Measurements from ENCODE around the gene RBP3. TPM values are rescaled to one million over a fixed set of nuclear protein-coding genes. Genes with fewer than 3 reads are reported as not detected.

Gene RBP3
- total and polyA plus RNA-seq, 2 donors (not counting 3 experiments of a cell fraction or from before 2014, with no cell fraction given) = not detected

- FAIRE-seq = no peak
- dilution Hi-C loops (cut with MboI; ENCODE audit: extremely low pct_ligation_motif_present, low sequenced_read_pairs) (no loop called here), intact Hi-C loops (cut with micrococcal nuclease) (no loop called here)
- no peaks in the 10 kb centered on the region for H3K9me3 ChIP-seq (replicated peaks; ENCODE audit: control insufficient read depth, insufficient read depth, low read length)
- H3K27me3 ChIP-seq (ENCODE audit: control insufficient read depth in 2 of 2, insufficient read depth in 2 of 2, low read length in 2 of 2) = peaks cover 0 to 4% of the 10 kb centered on the region in 2 experiments
- no peaks in the 10 kb centered on the region for H3K79me2 ChIP-seq (ENCODE audit: control insufficient read depth, insufficient read depth, low read length)
- ChIA-PET POLR2A (no interaction called here), CTCF (interaction anchor here (1.4 kb wide), 1 partner anchor 285 kb away, joined by 3 read pairs; no protein-coding TSS in a partner anchor)
- H4K20me1 ChIP-seq (replicated peaks; ENCODE audit: control insufficient read depth, extremely low read depth, insufficient read depth, low read length) = no peaks in the 10 kb centered on the region
- H3K36me3 ChIP-seq (ENCODE audit: control insufficient read depth in 2 of 2, extremely low read depth in 1 of 2, insufficient read depth in 2 of 2, low read length in 2 of 2) = no peaks in the 10 kb centered on the region
- no peak overlapping the region for H3K4me3 ChIP-seq (replicated peaks in 1 of 3; ENCODE audit: insufficient read depth in 1 of 3, low read depth in 1 of 3, low read length in 3 of 3)
- no peaks in the 10 kb centered on the region for H3K4me1 ChIP-seq (ENCODE audit: control insufficient read depth, extremely low read depth, insufficient read depth, low read length)
- H3K4me2 ChIP-seq (ENCODE audit: insufficient read depth, low read length) = no peak overlapping the region
- no peak overlapping the region for H3K9ac ChIP-seq (replicated peaks; ENCODE audit: extremely low read depth, insufficient read depth, low read length)
- no peak overlapping the region for H3K27ac ChIP-seq (ENCODE audit: insufficient read depth, low read depth, low read length)
- no peaks in the 10 kb centered on the region for H3K9me1 ChIP-seq (replicated peaks; ENCODE audit: control insufficient read depth, extremely low read depth, insufficient read depth, low read length)
- H2AFZ ChIP-seq (ENCODE audit: low read depth, low read length) = no peak overlapping the region
- BruUV-seq (replicated peaks) = no TSS peak
- no peak for TF ChIP-seq GATA2 (IDR thresholded peaks at IDR 0.05; ENCODE audit: insufficient read depth, insufficient read length, low read depth, low read length)
- DNase-seq (ENCODE audit: low read depth, low spot score) = no peak
These were observed 15.8 kb upstream of the RBP3 start for GRCh38 chr10:47332371-47332770.

DNA sequence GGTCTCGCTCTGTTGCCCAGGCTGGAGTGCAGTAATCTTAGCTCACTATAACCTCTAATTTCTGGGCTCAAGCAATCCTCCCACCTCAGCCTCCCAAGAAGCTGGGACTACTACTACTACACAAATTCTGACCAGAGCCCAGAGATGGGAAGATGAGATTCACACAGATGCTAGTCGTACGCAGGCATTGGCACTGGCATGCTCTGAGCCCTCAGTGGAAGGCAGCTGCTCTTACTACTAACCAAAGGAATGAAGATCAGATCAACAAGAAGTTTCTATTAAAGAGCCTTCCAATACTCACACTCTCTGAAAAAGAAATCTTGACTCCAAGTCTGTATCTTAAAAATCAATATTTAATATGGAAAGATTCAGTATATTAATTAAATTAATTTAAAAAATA is 15.2 kb upstream of the RBP3 start:
- no peaks in the 10 kb centered on the region for H3K36me3 ChIP-seq (ENCODE audit: control insufficient read depth in 2 of 2, extremely low read depth in 1 of 2, insufficient read depth in 2 of 2, low read length in 2 of 2)
- H3K9me1 ChIP-seq (replicated peaks; ENCODE audit: control insufficient read depth, extremely low read depth, insufficient read depth, low read length) = no peaks in the 10 kb centered on the region
- no peak overlapping the region for H2AFZ ChIP-seq (ENCODE audit: low read depth, low read length)
- H3K4me2 ChIP-seq (ENCODE audit: insufficient read depth, low read length) = no peak overlapping the region
- H4K20me1 ChIP-seq (replicated peaks; ENCODE audit: control insufficient read depth, extremely low read depth, insufficient read depth, low read length) = no peaks in the 10 kb centered on the region
- no peaks in the 10 kb centered on the region for H3K4me1 ChIP-seq (ENCODE audit: control insufficient read depth, extremely low read depth, insufficient read depth, low read length)
- dilution Hi-C loops (cut with MboI; ENCODE audit: extremely low pct_ligation_motif_present, low sequenced_read_pairs) = no loop called here
- no TSS peak for BruUV-seq (replicated peaks)
- ChIA-PET POLR2A (no interaction called here), CTCF (interaction anchor here (1.2 to 1.4 kb wide), 3 partner anchors 10 to 285 kb away, joined by 3 to 5 read pairs (median 3); no protein-coding TSS in a partner anchor)
- H3K79me2 ChIP-seq (ENCODE audit: control insufficient read depth, insufficient read depth, low read length) = no peaks in the 10 kb centered on the region
- no peak for TF ChIP-seq JUN (IDR thresholded peaks at IDR 0.05; ENCODE audit: borderline replicate concordance, insufficient read depth, insufficient read length, low read depth)
- TF ChIP-seq POLR2A (IDR thresholded peaks at IDR 0.05; ENCODE audit: low read depth, low read length) = no peak
- no peak for TF ChIP-seq EZH2 (IDR thresholded peaks at IDR 0.05; ENCODE audit: borderline replicate concordance, low read depth, low read length, severe bottlenecking)
- no peak for TF ChIP-seq GATA2 (IDR thresholded peaks at IDR 0.05; ENCODE audit: insufficient read depth, insufficient read length, low read depth, low read length)
- TF ChIP-seq POLR2AphosphoS5 (IDR thresholded peaks at IDR 0.05; ENCODE audit: insufficient read depth, low read depth, low read length) = no peak
- TF ChIP-seq FOS (IDR thresholded peaks at IDR 0.05; ENCODE audit: borderline replicate concordance, insufficient read depth, low read length) = no peak
- TF ChIP-seq CTCF (IDR thresholded peaks at IDR 0.05; ENCODE audit: extremely low read depth in 1 of 2, insufficient read depth in 1 of 2, low read depth in 1 of 2, low read length in 2 of 2) = no peak
- TF ChIP-seq MYC (IDR thresholded peaks at IDR 0.05; ENCODE audit: low read depth, low read length) = no peak
- no peak for TF ChIP-seq MAX (IDR thresholded peaks at IDR 0.05; ENCODE audit: insufficient read depth, insufficient read length)
- intact Hi-C loops (cut with micrococcal nuclease) = no loop called here
- no peak overlapping the region for H3K9ac ChIP-seq (replicated peaks; ENCODE audit: extremely low read depth, insufficient read depth, low read length)
- DNase-seq (ENCODE audit: low read depth, low spot score) (no peak), FAIRE-seq (no peak)
- peaks cover 0 to 8% of the 10 kb centered on the region in 2 experiments for H3K27me3 ChIP-seq (ENCODE audit: control insufficient read depth in 2 of 2, insufficient read depth in 2 of 2, low read length in 2 of 2)
- H3K9me3 ChIP-seq (replicated peaks; ENCODE audit: control insufficient read depth, insufficient read depth, low read length) = no peaks in the 10 kb centered on the region
- H3K4me3 ChIP-seq (replicated peaks in 1 of 3; ENCODE audit: insufficient read depth in 1 of 3, low read depth in 1 of 3, low read length in 3 of 3) = no peak overlapping the region
- no peak overlapping the region for H3K27ac ChIP-seq (ENCODE audit: insufficient read depth, low read depth, low read length)

Measured in endothelial cell of umbilical vein (primary cell).